DND-41 (cell line): ENCODE measurements around the gene ROBO4.

ENCODE experiments used
- ATAC-seq: fragments of 200-7000 bp; cut with Tn5 transposase; 3 replicates; pipeline ENCODE4 v1.9.1; 2021; ENCODE audit warnings: low read depth; ENCODE audit not compliant: insufficient read depth
- DNase-seq: peaks from one replicate; pipeline ENCODE4 v3.0.0-alpha.2; 2020
- H2AFZ ChIP-seq: 2 replicates; pipeline ENCODE4 v1.6.0; 2012; ENCODE audit warnings: low read depth, low read length
- H3K27ac ChIP-seq: 2 replicates; pipeline ENCODE4 v1.5.1; 2012; ENCODE audit warnings: low read length, inconsistent platforms
- H3K27me3 ChIP-seq: fragments of 200-600 bp; sonication (generic); 2 replicates; pipeline ENCODE4 v1.6.0; 2012; ENCODE audit warnings: low read length, mild to moderate bottlenecking, inconsistent platforms; ENCODE audit not compliant: insufficient read depth, poor library complexity
- H3K36me3 ChIP-seq: 2 replicates; pipeline ENCODE4 v1.5.1; 2012; ENCODE audit warnings: low read length, inconsistent platforms; ENCODE audit not compliant: insufficient read depth
- H3K4me1 ChIP-seq: 2 replicates; pipeline ENCODE4 v1.5.1; 2012; ENCODE audit warnings: mild to moderate bottlenecking, low read length; ENCODE audit not compliant: insufficient read depth
- H3K4me2 ChIP-seq: 2 replicates; pipeline ENCODE4 v1.6.0; 2012; ENCODE audit warnings: mild to moderate bottlenecking, moderate library complexity, low read length, inconsistent platforms; ENCODE audit not compliant: insufficient read depth
- H3K4me3 ChIP-seq, 2 experiments: fragments of 200-600 bp in 1 of 2; shearing (Covaris generic) in 1 of 2; 2 replicates each; pipeline ENCODE4 v1.5.1; 2012 to 2016; ENCODE audit warnings: inconsistent platforms in 2 of 2, low read length in 2 of 2, mild to moderate bottlenecking in 2 of 2, low read depth in 1 of 2, moderate library complexity in 1 of 2
- H3K79me2 ChIP-seq: 2 replicates; pipeline ENCODE4 v1.6.0; 2012; ENCODE audit warnings: low read length, inconsistent platforms; ENCODE audit not compliant: insufficient read depth
- H3K9ac ChIP-seq: 2 replicates; pipeline ENCODE4 v1.6.0; 2012; ENCODE audit warnings: low read depth, mild to moderate bottlenecking, inconsistent platforms, low read length, moderate library complexity
- H3K9me3 ChIP-seq: 2 replicates; pipeline ENCODE4 v1.5.1; 2012; ENCODE audit warnings: low read length, moderate library complexity, mild to moderate bottlenecking, inconsistent platforms; ENCODE audit not compliant: insufficient read depth, severe bottlenecking
- H4K20me1 ChIP-seq: 2 replicates; pipeline ENCODE4 v1.6.0; 2012; ENCODE audit warnings: low read length; ENCODE audit not compliant: insufficient read depth
- CTCF ChIP-seq: IDR thresholded peaks from 2 replicates; pipeline ENCODE4 v1.5.1; 2012; ENCODE audit warnings: borderline replicate concordance, low read length, moderate library complexity, mild to moderate bottlenecking; ENCODE audit not compliant: poor library complexity, severe bottlenecking; ENCODE audit errors: extremely low read depth
- EZH2 ChIP-seq: IDR thresholded peaks from 3 replicates; pipeline ENCODE4 v1.6.1; 2012; ENCODE audit warnings: borderline replicate concordance, low read depth, mild to moderate bottlenecking, moderate library complexity, low read length, inconsistent platforms; ENCODE audit not compliant: severe bottlenecking

The ROBO4 gene

DNA sequence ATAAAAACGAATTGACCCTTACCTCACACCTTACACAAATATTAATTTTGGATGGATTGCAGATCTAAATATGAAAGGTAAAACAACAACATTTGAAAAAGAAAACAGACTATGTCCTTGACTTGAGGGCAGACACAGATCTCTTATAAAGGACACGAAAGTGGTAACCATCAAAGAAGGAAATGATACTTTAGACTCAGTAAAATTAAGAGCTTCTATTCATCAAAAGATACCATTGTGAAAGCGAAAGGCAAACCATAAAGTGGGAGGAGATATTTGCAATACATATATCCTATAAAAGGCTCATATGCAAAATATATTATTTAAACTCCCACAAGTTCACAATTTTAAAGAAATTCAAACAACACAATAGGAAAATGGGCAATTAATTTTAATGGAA is 33.1 kb upstream of the ROBO4 start:
- H3K36me3 ChIP-seq: no peaks in the 10 kb centered on the region
- no peaks in the 10 kb centered on the region for H3K4me1 ChIP-seq
- H3K79me2 ChIP-seq: no peaks in the 10 kb centered on the region
- TF ChIP-seq EZH2: no peak
- TF ChIP-seq CTCF: no peak
- H2AFZ ChIP-seq: no peak overlapping the region
- no peak for DNase-seq
- peaks cover 5% of the 10 kb centered on the region for H3K27me3 ChIP-seq
- no peaks in the 10 kb centered on the region for H3K9me3 ChIP-seq
- no peaks in the 10 kb centered on the region for H4K20me1 ChIP-seq
- H3K9ac ChIP-seq: no peak overlapping the region
- H3K4me3 ChIP-seq: no peak overlapping the region
- no peak for ATAC-seq
- no peak overlapping the region for H3K4me2 ChIP-seq
- H3K27ac ChIP-seq: no peak overlapping the region

DNA sequence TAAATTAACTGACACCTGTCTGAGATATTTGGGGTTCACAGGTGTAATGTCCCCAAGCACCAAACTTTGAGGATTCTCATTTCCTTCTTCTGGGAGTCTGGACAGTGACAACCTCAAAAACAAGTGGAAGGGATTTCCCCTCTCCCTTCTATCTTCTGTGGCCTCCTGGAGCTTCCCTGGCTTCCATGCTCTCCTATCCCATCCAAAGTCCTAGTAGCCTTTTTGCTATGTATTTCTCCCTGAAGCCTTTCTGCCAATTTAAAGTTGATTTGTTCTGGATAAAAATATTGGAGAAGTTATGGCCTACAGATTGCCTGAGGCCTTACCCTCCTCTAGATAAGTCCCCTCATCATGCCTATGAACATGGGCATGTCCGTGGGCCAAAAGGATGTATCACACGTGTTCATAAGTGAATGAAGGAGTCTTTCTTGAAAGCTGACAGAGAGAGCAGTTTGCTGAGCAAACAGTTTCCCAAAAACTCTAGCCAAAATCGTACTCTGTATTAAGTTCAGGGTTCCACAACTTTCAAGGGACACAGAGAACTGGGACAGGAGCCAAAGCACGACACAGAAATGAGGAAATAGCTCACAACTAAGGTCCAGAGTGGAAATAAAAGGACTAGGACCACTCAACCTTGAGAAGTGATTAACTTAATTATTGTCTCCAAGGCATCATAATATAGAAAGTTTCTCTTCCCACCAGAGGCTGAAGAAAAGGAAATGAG is 31.4 kb upstream of the ROBO4 start:
- no peaks in the 10 kb centered on the region for H3K4me1 ChIP-seq
- no peaks in the 10 kb centered on the region for H4K20me1 ChIP-seq
- H2AFZ ChIP-seq: no peak overlapping the region
- DNase-seq (no peak), ATAC-seq (no peak)
- H3K9me3 ChIP-seq: no peaks in the 10 kb centered on the region
- no peak overlapping the region for H3K27ac ChIP-seq
- no peaks in the 10 kb centered on the region for H3K27me3 ChIP-seq
- H3K79me2 ChIP-seq: no peaks in the 10 kb centered on the region
- H3K9ac ChIP-seq: no peak overlapping the region
- no peak overlapping the region for H3K4me2 ChIP-seq
- TF ChIP-seq EZH2 (no peak), CTCF (no peak)
- H3K4me3 ChIP-seq: no peak overlapping the region
- H3K36me3 ChIP-seq: no peaks in the 10 kb centered on the region

DNA sequence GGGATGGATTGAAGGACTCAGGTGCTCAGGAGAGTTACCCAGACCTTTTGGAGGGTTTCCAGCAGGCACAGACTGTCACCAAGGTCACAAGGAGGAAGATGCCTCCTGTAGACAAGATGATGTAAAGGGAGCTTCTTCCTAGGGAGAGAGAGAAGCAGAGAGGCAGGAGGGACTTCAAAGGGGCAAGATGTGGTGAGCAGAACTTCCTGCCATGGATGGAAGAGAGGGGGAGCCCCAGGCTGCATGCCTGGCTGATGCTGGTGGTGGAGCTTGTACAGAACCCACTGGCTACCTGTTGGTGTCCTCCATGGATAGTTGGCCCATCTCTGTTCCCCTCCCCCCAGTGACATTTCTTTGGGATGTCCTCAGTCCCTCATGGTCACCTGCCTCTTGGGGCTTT is 25.6 kb upstream of the ROBO4 start:
- no peaks in the 10 kb centered on the region for H4K20me1 ChIP-seq
- H3K27ac ChIP-seq: no peak overlapping the region
- no peak overlapping the region for H2AFZ ChIP-seq
- no peak overlapping the region for H3K4me2 ChIP-seq
- H3K9me3 ChIP-seq: no peaks in the 10 kb centered on the region
- TF ChIP-seq EZH2 (no peak), CTCF (peak; percentile 42)
- no peaks in the 10 kb centered on the region for H3K36me3 ChIP-seq
- no peaks in the 10 kb centered on the region for H3K79me2 ChIP-seq
- ATAC-seq (peak; percentile 97), DNase-seq (peak; percentile 52)
- no peaks in the 10 kb centered on the region for H3K4me1 ChIP-seq
- H3K4me3 ChIP-seq: no peak overlapping the region
- no peaks in the 10 kb centered on the region for H3K27me3 ChIP-seq
- no peak overlapping the region for H3K9ac ChIP-seq
